ENCODE measurements around the gene SKA3.

GRCh38 chr13:21119526-21119925 lies 56.8 kb downstream of the SKA3 start:
- no peak for TF ChIP-seq POLR2AphosphoS5 (IDR thresholded peaks at IDR 0.05)
- no peak for TF ChIP-seq POLR2A (IDR thresholded peaks at IDR 0.05)

Measured in transverse colon (tissue), 3 donors.